Renal pelvis (tissue), 4 donors: ENCODE measurements around the gene CUL9. TPM values are rescaled to one million over a fixed set of nuclear protein-coding genes. Genes with fewer than 3 reads are reported as not detected.

Source experiments
- DNase-seq: peaks from one replicate; pipeline ENCODE4 v3.0.0-alpha.2; 2013
- polyA plus RNA-seq, 3 donors: library from polyadenylated mRNA; unstranded; fragments of 120-200 nt; gene quantifications; one replicate each; pipeline ENCODE4 v1.2.1, GENCODE V29; 2013; ENCODE audit not compliant: insufficient read length in 3 of 3

CUL9 gene
- polyA plus RNA-seq, 3 donors = 34.3 to 52.2 (median 47.5) TPM

DNA sequence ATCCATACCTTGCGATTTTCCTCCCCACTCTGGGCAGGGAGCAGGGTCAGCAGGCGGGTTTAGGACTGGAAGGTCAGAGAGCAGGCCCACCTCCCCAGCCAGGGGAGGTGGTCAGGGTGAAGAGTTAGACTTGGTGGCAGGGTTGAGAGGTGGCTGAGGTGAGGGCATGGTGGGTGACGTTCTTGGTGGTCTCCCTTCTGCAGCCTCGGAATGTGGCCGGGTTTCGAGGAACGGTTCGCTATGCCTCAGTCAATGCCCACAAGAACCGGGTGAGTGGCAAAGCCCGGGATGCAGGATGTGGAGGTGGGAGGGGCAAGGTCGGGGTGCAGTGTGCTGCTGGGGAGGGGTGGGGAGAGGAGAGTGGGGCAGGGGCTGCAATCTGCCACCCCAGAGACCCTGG lies 72.8 kb downstream of the CUL9 start:
- no peak for DNase-seq

DNA sequence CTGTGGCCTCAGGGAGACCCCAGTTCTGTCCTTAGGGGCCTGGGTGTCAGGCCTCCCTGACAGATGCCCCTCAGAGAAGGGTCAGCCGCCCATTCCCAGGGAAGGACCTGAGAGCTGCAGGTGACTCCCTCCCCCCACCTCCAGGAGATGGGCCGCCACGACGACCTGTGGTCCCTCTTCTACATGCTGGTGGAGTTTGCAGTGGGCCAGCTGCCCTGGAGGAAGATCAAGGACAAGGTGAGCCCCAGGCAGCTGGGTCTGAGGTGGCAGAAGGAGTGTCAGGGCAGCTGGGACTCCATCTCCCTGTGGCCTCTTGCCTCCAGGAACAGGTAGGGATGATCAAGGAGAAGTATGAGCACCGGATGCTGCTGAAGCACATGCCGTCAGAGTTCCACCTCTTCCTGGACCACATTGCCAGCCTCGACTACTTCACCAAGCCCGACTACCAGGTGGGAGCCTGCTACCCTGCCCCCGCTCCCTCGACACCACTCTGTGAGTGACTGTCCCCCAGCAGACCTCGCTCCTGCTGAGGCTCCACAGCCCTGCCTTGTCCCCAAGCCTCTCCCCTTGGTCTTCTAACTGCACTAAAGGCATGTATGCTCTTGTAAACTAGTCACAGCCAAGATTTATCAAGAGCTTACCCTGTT lies 73.5 kb downstream of the CUL9 start:
- DNase-seq = no peak

DNA sequence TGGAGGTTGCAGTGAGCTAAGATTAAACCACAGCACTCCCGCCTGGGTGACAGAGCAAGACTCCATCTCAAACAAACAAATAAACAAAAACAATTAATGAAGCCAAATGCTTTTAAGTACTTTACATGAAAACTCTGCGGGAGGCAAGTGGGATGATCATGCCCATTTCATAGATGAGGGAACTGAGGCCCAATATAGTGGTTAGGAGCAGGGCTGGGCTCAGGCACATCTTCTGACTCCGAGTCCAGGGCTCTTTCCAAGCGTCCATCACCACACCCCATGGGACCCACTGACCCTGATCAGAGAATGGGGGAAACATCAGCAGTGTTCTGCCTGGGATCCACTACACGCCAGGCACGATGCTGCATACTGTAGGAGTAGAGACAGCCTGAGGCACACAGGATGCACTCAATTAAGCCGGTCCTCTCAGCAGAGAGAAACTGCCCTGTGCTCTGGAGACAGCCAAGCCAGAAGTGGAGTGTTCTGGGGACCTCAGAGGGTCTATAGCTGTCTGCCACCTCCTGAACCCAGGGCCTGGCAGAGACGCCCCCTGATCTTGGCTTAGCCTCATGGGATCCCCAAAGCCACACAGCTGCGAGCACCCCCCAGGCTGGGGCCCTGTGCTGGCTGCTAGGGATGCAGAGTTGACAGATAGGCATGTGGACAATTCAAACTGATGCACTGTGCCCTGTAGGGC lies 74.8 kb downstream of the CUL9 start:
- no peak for DNase-seq

DNA sequence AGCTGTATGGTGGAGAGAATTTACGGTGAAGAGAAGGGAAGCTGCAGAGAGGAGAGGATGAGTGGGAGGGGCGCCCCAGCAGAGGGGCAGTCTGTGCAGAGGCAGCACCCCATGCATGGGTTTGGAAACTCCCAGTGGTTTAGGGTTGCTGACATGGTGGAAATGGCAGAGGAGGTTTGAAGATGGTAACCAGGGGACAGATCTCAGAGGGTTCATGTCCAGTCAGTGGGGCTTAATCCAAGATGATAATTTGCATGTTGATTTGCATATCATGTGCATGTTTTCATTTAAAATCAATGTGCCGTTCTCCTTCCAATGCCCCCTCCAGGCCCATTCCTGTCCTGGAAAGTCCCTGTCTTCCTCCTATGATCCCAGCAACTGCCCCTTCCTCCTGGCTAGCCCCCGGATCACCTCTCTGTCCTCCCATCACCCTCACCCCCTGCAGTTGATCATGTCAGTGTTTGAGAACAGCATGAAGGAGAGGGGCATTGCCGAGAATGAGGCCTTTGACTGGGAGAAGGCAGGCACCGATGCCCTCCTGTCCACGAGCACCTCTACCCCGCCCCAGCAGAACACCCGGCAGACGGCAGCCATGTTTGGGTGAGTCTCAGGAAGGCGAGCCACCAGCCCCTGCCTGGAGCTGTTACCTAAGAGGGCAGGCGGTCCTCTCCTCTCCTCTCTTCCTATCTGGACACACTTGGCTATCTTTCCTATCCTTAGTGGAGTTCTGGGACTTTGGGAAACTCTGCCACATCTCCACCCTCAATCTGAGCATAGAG lies 75.6 kb downstream of the CUL9 start:
- DNase-seq = no peak

DNA sequence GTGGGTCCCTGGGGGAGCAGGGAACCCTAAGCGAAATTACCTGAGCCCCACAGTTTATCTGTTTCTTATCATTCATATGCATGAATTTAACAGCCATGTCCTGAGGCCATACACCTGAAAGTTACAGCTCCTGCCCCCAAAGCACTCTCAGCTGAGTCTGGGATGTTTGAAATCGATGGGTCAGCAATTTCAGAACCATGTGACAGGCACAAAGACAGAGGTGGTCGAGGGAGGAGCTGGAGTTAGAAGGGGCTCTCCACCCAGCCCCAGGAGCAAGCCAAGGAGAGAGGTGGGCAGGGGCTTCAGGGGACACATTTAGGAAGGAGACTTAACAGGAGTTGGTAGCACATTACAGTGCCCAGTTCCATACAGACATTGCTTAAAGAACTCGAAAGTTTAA lies 76.2 kb downstream of the CUL9 start:
- DNase-seq = no peak

DNA sequence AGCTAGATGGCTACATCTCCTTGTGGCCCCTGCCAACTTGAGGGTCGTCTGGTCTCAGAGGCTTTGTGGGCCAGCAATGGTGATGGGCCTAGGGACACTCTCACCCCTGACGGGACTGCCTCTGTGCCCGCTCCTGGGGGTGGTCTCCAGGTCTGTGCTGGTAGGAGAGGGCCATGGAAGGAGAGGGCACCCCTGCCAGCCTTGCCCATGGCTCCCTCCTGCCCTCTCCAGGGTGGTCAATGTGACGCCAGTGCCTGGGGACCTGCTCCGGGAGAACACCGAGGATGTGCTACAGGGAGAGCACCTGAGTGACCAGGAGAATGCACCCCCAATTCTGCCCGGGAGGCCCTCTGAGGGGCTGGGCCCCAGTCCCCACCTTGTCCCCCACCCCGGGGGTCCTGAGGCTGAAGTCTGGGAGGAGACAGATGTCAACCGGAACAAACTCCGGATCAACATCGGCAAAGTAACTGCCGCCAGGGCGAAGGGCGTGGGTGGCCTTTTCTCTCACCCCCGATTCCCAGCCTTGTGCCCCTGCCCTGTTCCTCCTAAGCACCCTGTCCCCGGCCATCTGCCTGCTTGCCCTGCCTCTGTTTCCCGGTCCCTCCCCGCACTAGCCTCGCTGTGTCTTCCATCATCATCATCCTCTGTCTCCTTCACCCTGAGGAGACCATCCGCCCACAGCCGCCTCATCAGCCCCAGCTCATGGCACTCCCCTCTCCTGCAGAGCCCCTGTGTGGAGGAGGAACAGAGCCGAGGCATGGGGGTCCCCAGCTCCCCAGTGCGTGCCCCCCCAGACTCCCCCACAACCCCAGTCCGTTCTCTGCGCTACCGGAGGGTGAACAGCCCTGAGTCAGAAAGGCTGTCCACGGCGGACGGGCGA lies 77.1 kb downstream of the CUL9 start:
- no peak for DNase-seq

DNA sequence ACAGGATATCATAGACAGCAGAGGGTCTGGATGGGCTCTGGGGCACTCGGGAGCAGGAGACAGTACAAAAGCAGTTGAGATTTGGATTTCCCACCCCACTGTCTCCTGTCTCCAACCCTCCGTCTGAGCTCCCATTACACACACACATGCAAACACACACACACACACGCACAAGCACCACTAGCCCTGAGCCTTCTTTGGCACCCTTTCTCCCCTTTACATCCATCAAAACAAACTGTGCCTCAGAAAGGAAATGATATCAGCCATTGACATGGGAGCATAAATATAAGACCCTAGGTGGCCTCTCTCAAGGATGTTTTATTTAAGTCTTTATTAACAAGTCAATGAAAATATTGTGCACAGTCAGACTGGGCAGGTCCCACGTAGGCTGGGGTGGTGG lies 78.8 kb downstream of the CUL9 start:
- DNase-seq = no peak

DNA sequence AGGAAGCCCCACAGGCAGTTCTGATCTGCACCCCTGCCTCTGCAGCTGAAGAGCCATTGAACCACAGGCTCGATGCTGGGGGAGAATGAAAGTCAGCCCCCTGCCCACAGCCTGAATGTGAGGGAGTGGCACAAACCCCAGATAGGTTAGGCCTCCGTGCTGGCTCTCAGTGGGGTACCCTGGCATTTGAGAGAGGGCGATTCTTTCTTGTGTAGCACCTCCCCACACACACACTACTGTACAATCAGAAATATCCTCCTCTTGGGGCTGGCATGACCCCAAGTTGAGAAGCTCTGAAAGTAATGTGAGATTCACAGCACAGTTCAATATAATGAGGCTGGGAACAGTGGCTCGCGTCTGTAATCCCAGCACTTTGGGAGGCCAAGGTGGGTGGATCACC lies 79.2 kb downstream of the CUL9 start:
- DNase-seq = no peak

DNA sequence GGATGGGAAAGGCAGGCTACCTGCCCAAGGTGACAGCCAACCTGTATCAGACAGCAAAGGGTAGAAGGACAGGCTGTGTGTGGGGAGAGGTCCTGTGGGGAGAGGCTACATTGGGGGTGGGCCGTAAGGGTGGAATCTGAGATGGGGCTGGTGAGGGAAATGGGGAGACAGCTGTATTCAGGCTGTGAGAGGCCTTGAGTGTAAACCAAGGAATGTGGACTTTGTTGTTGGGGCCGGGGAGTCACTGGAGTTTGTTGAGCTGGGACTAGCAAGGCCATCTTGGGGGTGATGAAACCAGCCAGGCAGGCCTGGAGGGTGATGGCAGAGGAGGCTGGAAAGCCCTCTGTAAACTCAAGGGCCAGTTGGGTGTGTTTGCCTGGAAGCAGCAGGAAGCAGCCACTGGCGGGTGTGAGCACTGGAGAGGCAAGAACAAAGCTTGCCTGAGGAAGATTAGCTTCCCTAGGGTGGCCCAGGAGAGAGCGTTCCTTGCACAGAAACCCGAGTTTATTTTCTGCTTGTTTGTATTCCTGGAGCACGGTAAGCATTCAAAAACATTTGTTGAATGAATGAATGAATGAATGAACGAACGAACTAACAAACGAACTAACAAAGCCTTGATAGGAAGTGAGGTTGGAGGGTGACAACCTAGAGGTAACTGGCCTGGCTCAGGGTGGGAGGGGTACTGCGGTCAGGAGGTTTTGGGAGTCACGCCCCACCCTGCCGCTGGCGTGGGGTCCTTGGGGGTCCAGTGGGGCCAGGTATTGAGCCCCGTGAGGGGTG lies 80.2 kb downstream of the CUL9 start:
- DNase-seq = no peak

DNA sequence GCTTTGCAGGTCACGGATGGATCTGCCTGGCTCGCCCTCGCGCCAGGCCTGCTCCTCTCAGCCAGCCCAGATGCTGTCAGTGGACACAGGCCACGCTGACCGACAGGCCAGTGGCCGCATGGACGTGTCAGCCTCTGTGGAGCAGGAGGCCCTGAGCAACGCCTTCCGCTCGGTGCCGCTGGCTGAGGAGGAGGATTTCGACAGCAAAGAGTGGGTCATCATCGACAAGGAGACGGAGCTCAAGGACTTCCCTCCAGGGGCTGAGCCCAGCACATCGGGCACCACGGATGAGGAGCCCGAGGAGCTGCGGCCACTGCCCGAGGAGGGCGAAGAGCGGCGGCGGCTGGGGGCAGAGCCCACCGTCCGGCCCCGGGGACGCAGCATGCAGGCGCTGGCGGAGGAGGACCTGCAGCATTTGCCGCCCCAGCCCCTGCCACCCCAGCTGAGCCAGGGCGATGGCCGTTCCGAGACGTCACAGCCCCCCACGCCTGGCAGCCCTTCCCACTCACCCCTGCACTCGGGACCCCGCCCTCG lies 80.9 kb downstream of the CUL9 start:
- no peak for DNase-seq

DNA sequence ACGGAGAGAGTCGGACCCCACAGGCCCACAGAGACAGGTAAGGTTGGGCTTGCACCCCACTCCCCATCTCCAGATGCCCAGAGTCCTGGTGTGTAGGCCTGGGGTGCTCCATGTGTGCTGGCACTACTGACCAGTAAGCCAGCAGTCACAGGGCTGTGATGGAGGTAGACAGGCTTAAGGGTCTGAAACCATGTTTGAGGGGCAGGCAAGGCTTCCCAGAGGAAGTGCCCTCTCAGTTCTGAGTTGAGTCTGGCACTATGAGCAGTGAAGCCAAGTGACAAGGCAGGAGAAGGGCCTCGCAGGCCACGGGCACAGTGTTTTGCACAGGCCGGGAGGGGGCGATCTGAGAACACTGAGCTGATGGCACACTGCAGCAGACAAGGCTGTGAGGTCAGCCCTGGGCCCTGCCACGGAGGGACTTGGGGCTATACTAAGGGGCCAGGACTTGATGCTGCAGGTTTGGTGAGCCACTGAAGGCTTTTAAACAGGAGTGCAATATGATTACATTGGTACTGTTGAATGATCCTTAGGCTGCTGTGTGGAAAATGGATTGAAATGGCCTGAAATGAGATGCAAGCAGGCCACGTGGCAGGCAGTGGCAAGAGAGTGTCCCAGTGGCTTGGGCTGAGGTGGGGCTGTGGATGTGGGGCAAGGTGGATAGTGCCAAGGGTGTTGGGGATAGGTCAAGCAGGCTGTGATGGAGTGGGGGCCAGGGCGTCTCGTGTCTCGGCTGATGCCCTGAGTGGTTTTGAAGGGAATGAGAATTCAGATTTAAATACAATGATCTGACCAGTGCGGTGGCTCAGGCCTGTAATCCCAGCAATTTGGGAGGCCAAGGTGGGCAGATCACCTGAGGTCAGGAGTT lies 81.5 kb downstream of the CUL9 start:
- no peak for DNase-seq

DNA sequence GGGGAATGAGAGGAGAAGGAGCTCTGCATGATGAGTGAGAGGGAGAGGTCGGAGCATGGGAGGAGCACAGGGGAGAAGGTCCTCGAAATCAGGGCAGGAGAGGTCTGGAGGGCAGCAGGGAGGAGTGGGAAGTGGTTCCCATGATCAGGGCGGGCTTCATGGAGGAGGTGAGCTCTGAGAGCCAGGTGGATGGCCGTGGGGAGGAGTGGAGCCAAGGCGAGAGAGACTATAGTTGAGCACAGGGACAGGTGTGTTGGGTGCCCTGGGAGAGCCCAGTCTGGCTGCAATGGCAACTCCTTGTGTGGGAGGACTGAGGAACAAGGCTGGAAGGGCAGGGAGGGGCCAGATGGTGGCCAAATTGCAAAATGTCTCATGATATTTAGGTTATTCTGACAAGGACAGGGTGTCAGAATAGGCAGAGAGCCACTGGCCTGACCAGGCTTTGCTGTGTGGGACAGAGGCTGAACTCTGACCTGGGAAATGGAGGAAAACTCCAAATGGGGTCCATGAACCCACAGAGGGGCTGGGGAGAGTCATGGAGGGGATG lies 82.7 kb downstream of the CUL9 start:
- DNase-seq = no peak

DNA sequence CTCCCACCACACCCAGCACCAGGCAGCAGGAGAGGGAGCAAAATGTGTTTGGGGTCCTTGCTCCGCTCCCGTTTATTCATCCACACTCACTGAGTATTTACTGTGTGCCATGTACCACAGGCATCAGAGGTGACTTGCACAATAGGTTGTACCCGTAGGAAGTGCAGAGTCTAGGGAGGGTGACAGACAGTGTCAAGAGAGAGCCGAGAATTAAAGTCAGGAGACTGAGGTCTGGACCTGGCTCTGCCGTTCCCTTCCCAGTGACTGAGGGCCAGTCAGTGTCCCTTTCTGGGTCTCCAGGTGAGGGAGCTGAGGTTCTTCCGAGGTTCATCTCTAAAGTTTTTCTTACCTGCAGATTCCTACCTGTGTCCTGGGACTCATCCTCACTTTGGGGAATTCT lies 83.6 kb downstream of the CUL9 start:
- DNase-seq = no peak

DNA sequence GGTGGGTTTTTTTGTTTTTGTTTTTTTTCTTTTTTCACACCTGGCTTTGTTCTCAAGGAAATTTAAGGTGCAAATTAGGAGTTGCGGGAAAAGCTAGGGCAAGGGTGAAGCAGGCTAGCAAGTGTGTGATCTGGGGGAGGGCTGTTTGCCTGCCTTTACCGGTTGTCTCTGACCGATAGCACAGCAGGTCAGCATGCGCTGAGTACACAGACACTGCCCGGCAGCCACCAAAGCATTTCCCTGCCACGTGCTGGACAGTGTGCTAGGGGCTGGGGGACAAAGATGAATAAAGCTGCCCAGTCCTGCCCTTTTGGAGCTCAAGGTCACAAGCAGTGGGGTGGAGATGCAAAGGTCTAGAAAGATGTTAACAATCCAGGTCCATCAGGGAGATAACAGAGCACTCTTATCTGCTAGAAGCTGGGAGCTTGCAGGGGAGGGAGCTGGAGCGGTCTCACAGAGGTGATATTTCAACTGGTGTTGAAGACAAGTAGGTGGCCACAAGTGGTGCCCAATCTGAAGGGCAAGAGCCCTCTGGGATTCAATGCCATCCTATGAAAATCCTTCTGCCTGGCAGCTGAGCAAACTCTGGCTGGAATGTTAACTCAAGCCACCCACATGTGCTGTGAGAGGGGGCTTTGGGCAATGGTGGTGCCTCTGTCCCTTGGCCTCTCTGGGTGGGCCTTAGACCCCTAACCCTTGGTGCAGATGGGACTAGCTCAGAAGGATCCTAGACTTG lies 85.8 kb downstream of the CUL9 start:
- no peak for DNase-seq

DNA sequence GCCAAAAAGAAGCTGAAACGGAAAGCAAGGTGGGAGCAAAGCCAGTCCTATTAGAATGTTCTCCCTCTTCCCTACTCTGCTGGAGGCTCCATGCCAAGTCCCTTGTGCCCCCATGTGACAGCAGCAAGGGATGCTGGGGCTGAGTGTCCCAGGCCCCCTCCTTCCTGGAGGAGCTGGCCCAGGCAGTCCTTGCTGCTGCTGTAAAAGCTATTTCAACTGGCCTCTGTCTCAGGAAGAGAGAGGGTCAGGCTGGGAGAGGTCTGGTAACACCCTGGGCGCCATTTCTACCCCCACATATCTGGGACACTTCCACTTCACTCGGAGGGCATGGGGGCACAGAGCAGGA lies 86.3 kb downstream of the CUL9 start:
- no peak for DNase-seq

DNA sequence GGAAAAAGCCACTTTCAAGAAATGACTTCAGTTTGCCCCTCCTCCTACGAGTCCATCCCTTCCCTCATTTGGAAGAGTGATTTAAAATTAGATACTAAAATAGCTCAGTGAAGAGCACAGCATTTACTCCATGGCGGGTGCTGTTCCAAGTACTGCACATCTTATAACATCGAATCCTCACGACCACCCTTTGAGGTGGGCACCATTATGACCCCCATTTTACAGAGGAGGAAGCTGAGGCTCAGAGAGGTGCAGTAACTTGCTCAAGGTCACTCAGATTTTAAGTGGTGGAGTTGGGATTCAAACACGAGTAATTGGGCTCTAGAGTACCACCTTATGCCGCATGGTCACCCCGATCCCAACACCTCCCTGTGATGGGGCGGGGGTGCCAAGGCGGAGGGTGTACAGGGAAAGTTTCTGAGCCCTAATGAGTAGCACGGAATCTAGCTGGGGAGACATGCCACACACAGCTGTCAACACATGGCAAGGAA lies 86.8 kb downstream of the CUL9 start:
- DNase-seq = no peak

DNA sequence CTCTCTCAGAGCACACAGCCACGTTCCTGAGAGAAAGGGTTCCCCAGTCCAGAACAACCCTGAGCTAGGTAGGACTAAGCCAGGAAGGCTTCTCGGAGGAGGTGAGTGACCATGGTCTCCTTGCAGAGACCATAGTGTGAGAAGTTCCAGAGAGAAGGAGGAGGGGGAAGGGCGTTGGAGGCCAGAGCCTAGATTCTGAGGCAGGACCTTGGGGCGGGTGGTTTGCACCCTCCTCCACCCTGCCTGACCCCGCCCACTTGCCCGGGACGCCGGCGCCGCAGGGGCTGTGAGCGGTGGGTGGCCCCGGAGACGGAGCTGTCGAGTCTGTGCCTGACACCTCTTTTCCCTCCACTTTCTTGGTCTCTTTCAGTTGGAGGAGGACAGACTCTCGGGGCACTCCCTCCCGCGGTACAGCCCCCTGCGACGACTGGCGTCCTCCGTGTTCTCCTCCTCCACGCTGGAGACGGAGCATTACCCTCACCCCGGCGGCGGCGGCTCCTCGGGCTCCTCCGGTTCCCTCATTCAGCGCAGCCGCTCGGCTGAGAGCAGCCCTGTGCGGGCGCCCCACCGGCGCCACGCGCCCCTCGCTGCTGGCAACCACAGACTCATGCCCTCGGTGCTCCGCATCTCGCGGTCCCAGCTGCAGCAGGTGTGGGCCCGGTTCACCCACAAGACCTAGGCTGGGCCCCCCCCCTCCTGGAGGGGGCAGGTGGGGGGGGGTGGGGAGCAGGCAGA lies 87.4 kb downstream of the CUL9 start:
- no peak for DNase-seq
